Measurements from ENCODE around the gene NKAIN1.
"Not testable (repeated sequence)": the region's sequence is repeated elsewhere in the genome, so short reads cannot be mapped to it uniquely, and the experiment has no call there.

NKAIN1 gene

DNA sequence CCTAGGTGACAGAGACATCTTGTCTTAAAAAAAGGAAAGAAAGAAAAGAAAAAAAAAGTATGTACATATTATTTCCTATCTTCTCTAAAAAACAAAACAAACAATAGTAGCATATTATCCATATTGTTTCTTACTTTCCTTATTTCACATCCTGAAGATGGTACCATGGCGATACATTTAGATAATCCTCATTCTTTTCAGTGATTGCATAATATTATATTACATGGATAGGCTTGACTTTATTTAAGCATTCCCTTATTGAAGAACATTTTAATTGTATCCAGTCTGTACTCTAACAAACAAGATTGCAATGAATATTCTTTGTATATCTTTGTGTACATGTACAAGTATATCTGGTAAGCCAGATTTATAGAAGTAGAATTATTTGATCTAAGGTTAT, 91.3 kb downstream of the NKAIN1 start:
- DNase-seq: no peak

GRCh38 chr1:31145648-31146047, 94.0 kb downstream of the NKAIN1 start:
- DNase-seq: no peak

GRCh38 chr1:31144442-31144841, 95.2 kb downstream of the NKAIN1 start:
- no peak for DNase-seq

GRCh38 chr1:31143455-31143854, 96.2 kb downstream of the NKAIN1 start:
- no peak for DNase-seq

DNA sequence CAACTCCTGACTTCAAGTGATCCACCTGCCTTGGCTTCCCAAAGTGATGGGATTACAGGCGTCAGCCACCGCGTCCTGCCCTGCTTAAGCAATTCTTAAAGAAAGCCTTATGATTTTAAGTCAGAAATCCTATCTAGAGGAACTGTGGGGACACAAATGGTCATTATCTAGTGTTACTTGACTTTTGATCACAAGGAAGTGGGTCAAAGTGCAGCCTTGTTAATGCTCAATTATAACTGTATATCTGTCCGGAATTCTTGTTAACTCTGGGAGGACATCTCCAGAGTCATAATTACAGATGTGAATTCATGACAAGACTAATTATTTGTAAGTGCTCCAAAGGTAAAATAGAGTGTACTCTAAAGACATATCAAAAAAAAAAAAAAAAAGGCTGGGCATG, 97.3 kb downstream of the NKAIN1 start:
- DNase-seq: no peak

DNA sequence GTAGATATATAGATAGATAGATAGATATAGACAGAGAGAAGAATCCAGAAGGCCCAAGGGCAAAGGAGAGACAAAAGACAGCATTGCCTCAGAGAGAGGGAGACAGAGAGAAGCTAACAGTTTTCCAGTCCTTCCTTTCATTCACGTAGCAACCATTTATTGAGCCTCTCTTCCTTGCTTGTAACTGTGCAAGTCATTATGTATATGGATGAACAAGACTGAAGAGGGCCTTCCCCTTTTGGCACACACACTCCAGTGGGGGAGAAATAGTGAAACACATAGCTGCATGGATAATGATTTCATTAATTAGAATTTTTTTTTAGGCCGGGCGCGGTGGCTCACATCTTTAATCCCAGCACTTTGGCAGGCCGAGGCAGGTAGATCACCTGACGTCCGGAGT, 99.4 kb downstream of the NKAIN1 start:
- no peak for DNase-seq

DNA sequence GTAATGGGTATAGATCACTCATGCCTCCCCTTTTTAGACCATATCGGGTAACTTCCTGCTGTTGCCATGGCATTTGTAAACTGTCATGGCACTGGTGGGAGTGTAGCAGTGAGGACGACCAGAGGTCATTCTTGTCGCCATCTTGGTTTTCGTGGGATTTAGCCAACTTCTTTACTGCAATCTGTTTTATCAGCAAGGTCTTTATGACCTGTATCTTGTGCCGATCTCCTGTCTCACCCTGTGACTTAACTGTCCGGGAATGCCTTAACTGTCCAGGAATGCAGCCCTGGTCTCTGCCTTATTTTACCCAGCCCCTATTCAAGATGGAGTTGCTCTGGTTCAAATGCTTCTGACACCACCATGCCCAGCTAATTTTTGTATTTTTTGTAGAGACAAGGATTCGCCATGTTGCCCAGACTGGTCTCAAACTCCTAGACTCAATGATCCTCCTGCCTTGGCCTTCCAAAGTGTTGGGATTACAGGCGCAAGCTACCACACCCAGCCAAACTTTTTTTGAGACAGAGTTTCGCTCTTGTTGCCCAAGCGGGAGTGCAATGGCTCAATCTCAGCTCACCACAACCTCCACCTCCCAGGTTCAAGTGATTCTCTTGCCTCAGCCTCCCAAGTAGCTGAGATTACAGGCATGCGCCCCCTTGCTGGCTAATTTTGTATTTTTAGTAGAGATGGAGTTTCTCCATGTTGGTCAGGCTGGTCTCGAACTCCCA, 100.7 kb downstream of the NKAIN1 start:
- not testable (repeated sequence) for DNase-seq

- not testable (repeated sequence) for DNase-seq
Measured at GRCh38 chr1:31137873-31138272, 101.8 kb downstream of the NKAIN1 start.

GRCh38 chr1:31135973-31136600, 103.6 kb downstream of the NKAIN1 start:
- no peak for DNase-seq

DNA sequence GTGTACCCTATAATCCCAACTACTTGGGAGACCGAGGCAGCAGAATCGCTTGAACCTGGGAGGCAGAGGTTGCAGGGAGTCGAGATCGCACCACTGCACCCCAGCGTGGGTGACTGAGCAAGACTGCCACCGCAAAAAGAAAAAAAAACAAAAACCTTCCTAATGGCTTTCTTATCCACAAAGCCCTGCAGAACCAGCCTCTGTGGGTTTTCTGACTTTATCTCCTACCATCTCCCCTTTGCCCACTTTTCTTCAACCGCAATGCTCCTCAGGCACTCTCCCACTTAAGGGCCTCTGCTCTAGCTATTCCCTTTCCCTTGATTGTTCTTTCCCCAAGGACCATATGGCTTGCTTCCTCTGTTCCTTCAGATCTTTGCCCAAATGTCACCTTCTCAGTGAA, 106.3 kb downstream of the NKAIN1 start:
- DNase-seq: no peak
